A673 (cell line): ENCODE results near the gene PERM1. TPM values are rescaled to one million over a fixed set of nuclear protein-coding genes. Genes with fewer than 3 reads are reported as not detected.

Experiments
- BruUV-seq: library from RNA; stranded (reverse); fragments of 400-500 nt; replicated peaks from 2 replicates; lab custom pipeline; 2021; lab: Mats Ljungman, UMichigan
- CTCF ChIA-PET: fragments of 300-600 bp; sonication (Branson Sonifier 250); formaldehyde crosslinking; loops from one replicate; lab custom pipeline; 2022; ENCODE audit warnings: antibody characterized with exemption; lab: Charles Lee
- POLR2A ChIA-PET: fragments of 300-600 bp; sonication (Branson Sonifier 250); formaldehyde crosslinking; loops from one replicate; lab custom pipeline; 2022; ENCODE audit warnings: antibody characterized with exemption; ENCODE audit not compliant: low non-redundant PET; lab: Charles Lee
- DNase-seq: peaks from one replicate; pipeline ENCODE4 v3.0.0-alpha.2; 2015; ENCODE audit warnings: low spot score
- H3K27ac ChIP-seq: fragments of 200-600 bp; sonication (generic); 2 replicates; pipeline ENCODE4 v1.5.1; 2016; ENCODE audit warnings: mixed run types, low read depth, mild to moderate bottlenecking, mixed read lengths, antibody characterized with exemption, low read length; ENCODE audit not compliant: poor library complexity, severe bottlenecking
- H3K27me3 ChIP-seq: fragments of 200-600 bp; sonication (generic); replicated peaks from 2 replicates; pipeline ENCODE4 v1.6.1; 2017; ENCODE audit warnings: mixed run types, low read depth, mild to moderate bottlenecking, mixed read lengths, antibody characterized with exemption, low read length; ENCODE audit not compliant: insufficient read depth, poor library complexity
- H3K36me3 ChIP-seq: fragments of 200-600 bp; sonication (generic); 2 replicates; pipeline ENCODE4 v1.6.1; 2016; ENCODE audit warnings: mixed run types, mild to moderate bottlenecking, mixed read lengths, antibody characterized with exemption, low read length; ENCODE audit not compliant: insufficient read depth, poor library complexity, severe bottlenecking
- H3K4me1 ChIP-seq: fragments of 200-600 bp; sonication (generic); 2 replicates; pipeline ENCODE4 v1.6.1; 2017; ENCODE audit warnings: mixed run types, mild to moderate bottlenecking, mixed read lengths, antibody characterized with exemption, low read length; ENCODE audit not compliant: insufficient read depth, poor library complexity, severe bottlenecking
- H3K4me3 ChIP-seq: fragments of 200-600 bp; sonication (generic); 2 replicates; pipeline ENCODE4 v1.5.1; 2016; ENCODE audit warnings: low read depth, mixed run types, mild to moderate bottlenecking, mixed read lengths, low read length; ENCODE audit not compliant: poor library complexity, severe bottlenecking
- H3K9me3 ChIP-seq: fragments of 200-600 bp; sonication (generic); 2 replicates; pipeline ENCODE4 v1.6.1; 2016; ENCODE audit warnings: mixed run types, low read depth, mild to moderate bottlenecking, mixed read lengths, antibody characterized with exemption, low read length; ENCODE audit not compliant: poor library complexity, severe bottlenecking
- EZH2 ChIP-seq: fragments of 200-600 bp; sonication (generic); IDR thresholded peaks from 2 replicates; pipeline ENCODE4 v1.6.1; 2017; ENCODE audit warnings: borderline replicate concordance, low read depth, mild to moderate bottlenecking, mixed read lengths, antibody characterized with exemption, low read length; ENCODE audit not compliant: poor library complexity, severe bottlenecking
- intact Hi-C: fragments of 100-400 bp; cut with micrococcal nuclease; formaldehyde crosslinking; loops from one replicate; pipeline ENCODE4 v1.10.0; 2022; ENCODE audit not compliant: unreplicated experiment
- total RNA-seq: library from RNA; stranded (reverse); gene quantifications from 2 replicates; pipeline ENCODE4 v1.2.3, GENCODE V29; 2021
- TF ChIP-seq, protein P1 (sequence below): fragments of 300-800, 200-600 bp; sonication (generic); conservative IDR thresholded peaks from 2 replicates; pipeline ENCODE4 v1.5.1; 2017; ENCODE audit warnings: low read depth, mild to moderate bottlenecking, antibody characterized with exemption, low read length, moderate library complexity, mixed read lengths

The PERM1 gene
- total RNA-seq, 1 experiment from 2014 or later: not detected

- peaks cover 43% of the 10 kb centered on the region for H3K36me3 ChIP-seq
- ChIA-PET CTCF (no interaction called here), POLR2A (interaction anchor here (0.6 kb wide), 1 partner anchor 107 kb away, joined by 3 read pairs; no protein-coding TSS in a partner anchor)
- H3K27ac ChIP-seq: peak overlapping the region; percentile 6
- DNase-seq: peak; percentile 67
- peaks cover 57% of the 10 kb centered on the region for H3K4me1 ChIP-seq
- no peak for TF ChIP-seq EZH2
- TF ChIP-seq, protein P1, sequence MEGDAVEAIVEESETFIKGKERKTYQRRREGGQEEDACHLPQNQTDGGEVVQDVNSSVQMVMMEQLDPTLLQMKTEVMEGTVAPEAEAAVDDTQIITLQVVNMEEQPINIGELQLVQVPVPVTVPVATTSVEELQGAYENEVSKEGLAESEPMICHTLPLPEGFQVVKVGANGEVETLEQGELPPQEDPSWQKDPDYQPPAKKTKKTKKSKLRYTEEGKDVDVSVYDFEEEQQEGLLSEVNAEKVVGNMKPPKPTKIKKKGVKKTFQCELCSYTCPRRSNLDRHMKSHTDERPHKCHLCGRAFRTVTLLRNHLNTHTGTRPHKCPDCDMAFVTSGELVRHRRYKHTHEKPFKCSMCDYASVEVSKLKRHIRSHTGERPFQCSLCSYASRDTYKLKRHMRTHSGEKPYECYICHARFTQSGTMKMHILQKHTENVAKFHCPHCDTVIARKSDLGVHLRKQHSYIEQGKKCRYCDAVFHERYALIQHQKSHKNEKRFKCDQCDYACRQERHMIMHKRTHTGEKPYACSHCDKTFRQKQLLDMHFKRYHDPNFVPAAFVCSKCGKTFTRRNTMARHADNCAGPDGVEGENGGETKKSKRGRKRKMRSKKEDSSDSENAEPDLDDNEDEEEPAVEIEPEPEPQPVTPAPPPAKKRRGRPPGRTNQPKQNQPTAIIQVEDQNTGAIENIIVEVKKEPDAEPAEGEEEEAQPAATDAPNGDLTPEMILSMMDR: no peak
- H3K4me3 ChIP-seq: no peak overlapping the region
- H3K9me3 ChIP-seq: no peaks in the 10 kb centered on the region
- TSS peak; percentile 94 for BruUV-seq
- H3K27me3 ChIP-seq: no peaks in the 10 kb centered on the region
- intact Hi-C loops: no loop called here
These were observed 37.3 kb downstream of the PERM1 start for GRCh38 chr1:944341-945325.

GRCh38 chr1:943545-944340 is 38.1 kb downstream of the PERM1 start:
- no peaks in the 10 kb centered on the region for H3K27me3 ChIP-seq
- H3K9me3 ChIP-seq: no peaks in the 10 kb centered on the region
- H3K4me1 ChIP-seq: peaks cover 66% of the 10 kb centered on the region
- intact Hi-C loops: no loop called here
- ChIA-PET CTCF (no interaction called here), POLR2A (interaction anchor here (0.6 kb wide), 2 partner anchors 8 to 108 kb away, joined by 3 to 8 read pairs; no protein-coding TSS in a partner anchor)
- BruUV-seq: no TSS peak
- TF ChIP-seq EZH2: no peak
- TF ChIP-seq, protein P1: no peak
- no peak for DNase-seq
- peaks cover 35% of the 10 kb centered on the region for H3K36me3 ChIP-seq
- H3K27ac ChIP-seq: peak overlapping the region; percentile 6
- H3K4me3 ChIP-seq: no peak overlapping the region

DNA sequence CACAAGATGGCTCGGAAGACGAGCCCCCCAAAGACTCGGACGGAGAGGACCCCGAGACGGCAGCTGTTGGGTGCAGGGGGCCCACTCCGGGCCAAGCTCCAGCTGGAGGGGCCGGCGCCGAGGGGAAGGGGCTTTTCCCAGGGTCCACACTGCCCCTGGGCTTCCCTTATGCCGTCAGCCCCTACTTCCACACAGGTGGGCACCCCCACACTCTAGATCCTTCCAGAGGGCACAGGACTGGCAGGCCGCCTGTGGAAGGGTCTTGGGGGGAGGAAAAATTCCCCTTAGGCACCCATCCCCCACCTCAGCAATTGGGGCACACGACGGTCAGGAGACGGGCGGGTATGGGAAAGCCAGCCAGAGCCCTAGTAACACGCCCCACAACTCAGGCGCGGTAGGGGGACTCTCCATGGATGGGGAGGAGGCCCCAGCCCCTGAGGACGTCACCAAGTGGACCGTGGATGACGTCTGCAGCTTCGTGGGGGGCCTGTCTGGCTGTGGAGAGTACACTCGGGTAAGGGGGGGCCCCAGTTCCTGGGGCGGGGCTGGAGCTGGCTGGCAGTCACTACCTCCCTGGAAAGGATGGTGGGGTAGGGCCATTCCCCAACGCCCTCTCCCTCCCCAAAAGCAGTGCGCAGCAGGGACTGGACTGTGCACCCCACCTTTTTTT is 38.9 kb downstream of the PERM1 start:
- peaks cover 28% of the 10 kb centered on the region for H3K36me3 ChIP-seq
- intact Hi-C loops: no loop called here
- ChIA-PET POLR2A (interaction anchor here (0.6 to 0.7 kb wide), 2 partner anchors 9 to 57 kb away, joined by 6 to 8 read pairs; partner anchors contain the start of gene HES4), CTCF (no interaction called here)
- H3K27ac ChIP-seq: peak overlapping the region; percentile 59
- no peaks in the 10 kb centered on the region for H3K27me3 ChIP-seq
- peak overlapping the region; percentile 45 for H3K4me3 ChIP-seq
- DNase-seq: peak; percentile 80
- H3K9me3 ChIP-seq: no peaks in the 10 kb centered on the region
- TF ChIP-seq, protein P1: no peak
- TF ChIP-seq EZH2: no peak
- peaks cover 72% of the 10 kb centered on the region for H3K4me1 ChIP-seq
- no TSS peak for BruUV-seq
